ENCODE data around the gene MED7. TPM values are rescaled to one million over a fixed set of nuclear protein-coding genes. Genes with fewer than 3 reads are reported as not detected.

The MED7 gene
- total RNA-seq, 1 donor from 2014 or later, result 9.6 TPM

GRCh38 chr5:157159209-157159751 is 16.6 kb upstream of the MED7 start:
- H3K27me3 Mint-ChIP-seq (ENCODE audit: low read depth, unreplicated experiment), result peaks cover 13% of the 10 kb centered on the region
- no peak overlapping the region for H3K4me3 Mint-ChIP-seq (ENCODE audit: unreplicated experiment)
- H3K4me1 Mint-ChIP-seq (ENCODE audit: low read depth, unreplicated experiment), result no peaks in the 10 kb centered on the region

GRCh38 chr5:157157293-157157891 is 14.7 kb upstream of the MED7 start:
- Mint-ChIP-seq H3K9me3 (ENCODE audit: unreplicated experiment) (no peaks in the 10 kb centered on the region), H3K27ac (ENCODE audit: unreplicated experiment) (no peak overlapping the region), H3K36me3 (ENCODE audit: low read depth, unreplicated experiment) (no peaks in the 10 kb centered on the region), H3K27me3 (ENCODE audit: low read depth, unreplicated experiment) (peaks cover 9% of the 10 kb centered on the region), H3K4me1 (ENCODE audit: low read depth, unreplicated experiment) (no peaks in the 10 kb centered on the region), H3K4me3 (ENCODE audit: unreplicated experiment) (no peak overlapping the region)
- H3K27me3 ChIP-seq (ENCODE audit: insufficient read depth, low read length), result peaks cover 2% of the 10 kb centered on the region
- no peak overlapping the region for H2AFZ ChIP-seq (ENCODE audit: low read depth, low read length)
- H4K20me1 ChIP-seq (ENCODE audit: insufficient read depth, low read length), result no peaks in the 10 kb centered on the region
- no peak overlapping the region for H3K27ac ChIP-seq (ENCODE audit: low read depth, low read length)
- H3K4me3 ChIP-seq (ENCODE audit: insufficient read depth, low read depth, low read length), result no peak overlapping the region
- TF ChIP-seq EZH2 (IDR thresholded peaks at IDR 0.05; ENCODE audit: insufficient read depth, low read length), result no peak
- TF ChIP-seq CTCF (IDR thresholded peaks at IDR 0.05; ENCODE audit: insufficient read depth, low read depth, low read length), result no peak
- DNase-seq (ENCODE audit: low read depth) (no peak), FAIRE-seq (no peak)
- H3K4me2 ChIP-seq (ENCODE audit: low read length), result no peak overlapping the region
- H3K36me3 ChIP-seq (ENCODE audit: insufficient read depth, low read length), result no peaks in the 10 kb centered on the region
- no peak overlapping the region for H3K9ac ChIP-seq (ENCODE audit: low read length)
- no peaks in the 10 kb centered on the region for H3K4me1 ChIP-seq (ENCODE audit: insufficient read depth, low read length)
- no peaks in the 10 kb centered on the region for H3K79me2 ChIP-seq (ENCODE audit: insufficient read depth, low read length)
- H3K9me3 ChIP-seq (ENCODE audit: insufficient read depth, low read depth, low read length), result no peaks in the 10 kb centered on the region

More at GRCh38 chr5:157159209-157159751, 16.6 kb upstream of the MED7 start:
- Histone ChIP-seq H3K4me3 (ENCODE audit: insufficient read depth, low read depth, low read length) (no peak overlapping the region), H3K9me3 (ENCODE audit: insufficient read depth, low read depth, low read length) (no peaks in the 10 kb centered on the region), H3K4me1 (ENCODE audit: insufficient read depth, low read length) (no peaks in the 10 kb centered on the region), H2AFZ (ENCODE audit: low read depth, low read length) (no peak overlapping the region), H3K27ac (ENCODE audit: low read depth, low read length) (no peak overlapping the region), H3K79me2 (ENCODE audit: insufficient read depth, low read length) (no peaks in the 10 kb centered on the region), H3K4me2 (ENCODE audit: low read length) (no peak overlapping the region), H3K36me3 (ENCODE audit: insufficient read depth, low read length) (no peaks in the 10 kb centered on the region), H3K27me3 (ENCODE audit: insufficient read depth, low read length) (peaks cover 2% of the 10 kb centered on the region), H4K20me1 (ENCODE audit: insufficient read depth, low read length) (no peaks in the 10 kb centered on the region), H3K9ac (ENCODE audit: low read length) (no peak overlapping the region)
- FAIRE-seq (no peak), DNase-seq (ENCODE audit: low read depth) (no peak)
- no peak for TF ChIP-seq EZH2 (IDR thresholded peaks at IDR 0.05; ENCODE audit: insufficient read depth, low read length)
- no peak for TF ChIP-seq CTCF (IDR thresholded peaks at IDR 0.05; ENCODE audit: insufficient read depth, low read depth, low read length)
- no peaks in the 10 kb centered on the region for H3K36me3 Mint-ChIP-seq (ENCODE audit: low read depth, unreplicated experiment)
- H3K27ac Mint-ChIP-seq (ENCODE audit: unreplicated experiment), result no peak overlapping the region
- H3K9me3 Mint-ChIP-seq (ENCODE audit: unreplicated experiment), result no peaks in the 10 kb centered on the region

- H3K27me3 Mint-ChIP-seq (ENCODE audit: low read depth, unreplicated experiment), result peaks cover 4% of the 10 kb centered on the region
- H3K4me3 ChIP-seq (ENCODE audit: insufficient read depth, low read depth, low read length), result no peak overlapping the region
- no peaks in the 10 kb centered on the region for H3K36me3 ChIP-seq (ENCODE audit: insufficient read depth, low read length)
- H3K36me3 Mint-ChIP-seq (ENCODE audit: low read depth, unreplicated experiment), result no peaks in the 10 kb centered on the region
- no peaks in the 10 kb centered on the region for H3K79me2 ChIP-seq (ENCODE audit: insufficient read depth, low read length)
- H3K27me3 ChIP-seq (ENCODE audit: insufficient read depth, low read length), result peaks cover 5% of the 10 kb centered on the region
- no peaks in the 10 kb centered on the region for H4K20me1 ChIP-seq (ENCODE audit: insufficient read depth, low read length)
- no peak for DNase-seq (ENCODE audit: low read depth)
- TF ChIP-seq CTCF (IDR thresholded peaks at IDR 0.05; ENCODE audit: insufficient read depth, low read depth, low read length) (no peak), EZH2 (IDR thresholded peaks at IDR 0.05; ENCODE audit: insufficient read depth, low read length) (no peak)
- no peak overlapping the region for H3K27ac Mint-ChIP-seq (ENCODE audit: unreplicated experiment)
- H3K4me1 Mint-ChIP-seq (ENCODE audit: low read depth, unreplicated experiment), result no peaks in the 10 kb centered on the region
- no peaks in the 10 kb centered on the region for H3K9me3 ChIP-seq (ENCODE audit: insufficient read depth, low read depth, low read length)
- H3K4me1 ChIP-seq (ENCODE audit: insufficient read depth, low read length), result no peaks in the 10 kb centered on the region
- FAIRE-seq, result no peak
- no peak overlapping the region for H3K9ac ChIP-seq (ENCODE audit: low read length)
- no peak overlapping the region for H2AFZ ChIP-seq (ENCODE audit: low read depth, low read length)
- no peak overlapping the region for H3K27ac ChIP-seq (ENCODE audit: low read depth, low read length)
- H3K9me3 Mint-ChIP-seq (ENCODE audit: unreplicated experiment), result no peaks in the 10 kb centered on the region
- H3K4me3 Mint-ChIP-seq (ENCODE audit: unreplicated experiment), result no peak overlapping the region
- no peak overlapping the region for H3K4me2 ChIP-seq (ENCODE audit: low read length)
Measured at GRCh38 chr5:157155297-157155696, 12.6 kb upstream of the MED7 start.
